HG03175 (cell line): ENCODE measurements around the gene C1orf159.
"Not testable (repeated sequence)": the region's sequence is repeated elsewhere in the genome, so short reads cannot be mapped to it uniquely, and the experiment has no call there.

Experiments
- ATAC-seq: cut with Tn5 transposase; IDR thresholded peaks from one replicate; pipeline ENCODE4 v1.9.1; 2021; ENCODE audit warnings: mild to moderate bottlenecking, moderate library complexity; ENCODE audit not compliant: unreplicated experiment

The C1orf159 gene

DNA sequence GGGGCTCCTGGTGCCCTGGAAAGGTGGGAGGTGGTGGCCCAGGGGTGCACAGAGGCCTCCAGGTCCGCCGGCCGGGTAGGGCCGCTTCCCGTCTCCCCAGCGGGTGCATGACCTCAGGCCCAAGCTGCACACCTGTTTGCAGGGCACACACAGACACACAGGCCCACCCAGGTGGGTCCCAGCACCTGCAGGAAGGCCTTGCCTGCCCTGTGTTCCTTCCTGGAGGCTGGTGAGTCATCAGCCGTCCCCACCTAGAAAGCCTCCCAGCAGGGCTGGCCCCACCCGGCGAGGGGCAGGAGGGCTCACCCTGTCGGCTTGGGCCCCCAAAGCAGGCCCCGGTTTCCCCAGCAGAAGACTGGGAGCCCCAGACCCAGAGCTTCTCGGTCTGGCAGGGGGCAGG, 34.2 kb upstream of the C1orf159 start:
- no peak for ATAC-seq

DNA sequence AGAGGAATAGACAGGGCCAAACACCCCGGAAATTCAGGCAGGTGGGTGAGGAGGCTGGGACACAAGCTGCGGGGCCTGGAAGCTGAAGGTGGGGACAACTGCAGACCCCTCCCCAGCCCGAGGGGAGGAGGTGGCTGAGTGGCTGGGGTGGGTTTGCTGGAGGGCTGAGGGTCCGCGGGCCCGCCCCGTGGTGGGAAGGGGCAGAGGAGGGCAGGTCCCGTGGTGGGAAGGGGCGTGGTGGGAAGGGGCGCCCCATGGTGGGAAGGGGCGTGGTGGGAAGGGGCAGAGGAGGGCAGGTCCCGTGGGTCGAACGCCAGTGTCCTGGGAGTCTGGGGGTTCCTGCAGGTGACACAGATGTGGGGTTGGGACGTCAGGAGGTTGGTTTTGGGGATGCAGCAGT, 33.5 kb upstream of the C1orf159 start:
- no peak for ATAC-seq

DNA sequence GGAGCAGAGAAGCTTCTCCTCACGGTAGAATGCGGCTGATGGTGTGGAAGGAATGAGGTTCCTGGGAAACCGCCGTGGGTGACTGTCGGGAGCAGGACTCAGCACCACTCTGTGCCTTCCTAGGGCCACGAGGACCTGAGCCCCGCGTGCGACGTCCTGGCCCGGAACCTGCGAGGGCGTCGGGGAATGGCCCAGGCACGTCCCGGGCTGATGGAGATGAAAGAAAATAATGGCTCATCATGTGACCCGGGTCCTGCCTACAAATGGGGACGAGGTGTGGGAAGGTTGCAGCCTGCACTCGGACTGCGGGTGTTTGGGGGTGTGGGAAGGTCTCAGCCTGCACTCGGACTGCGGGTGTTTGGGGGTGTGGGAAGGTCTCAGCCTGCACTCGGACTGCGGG, 32.7 kb upstream of the C1orf159 start:
- no peak for ATAC-seq

DNA sequence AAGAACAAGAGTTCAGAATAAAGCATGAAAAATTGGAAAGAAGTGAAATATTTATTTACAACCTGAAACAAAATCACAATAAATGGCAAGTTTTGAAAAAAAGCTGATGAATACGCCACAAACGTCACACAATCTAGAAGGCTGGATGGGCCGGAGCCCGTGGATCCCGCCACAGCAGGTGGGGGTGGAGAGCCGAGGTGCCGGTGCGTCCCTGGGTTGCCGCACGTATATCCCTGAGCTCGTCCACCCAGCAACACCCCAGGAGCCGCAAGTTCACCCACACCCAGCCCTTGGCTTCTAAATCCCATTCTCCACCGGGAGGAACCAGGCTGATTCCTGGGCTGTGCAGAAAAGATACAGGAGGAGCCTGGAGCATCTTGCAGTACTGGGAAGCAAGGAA, 32.2 kb upstream of the C1orf159 start:
- ATAC-seq: no peak

DNA sequence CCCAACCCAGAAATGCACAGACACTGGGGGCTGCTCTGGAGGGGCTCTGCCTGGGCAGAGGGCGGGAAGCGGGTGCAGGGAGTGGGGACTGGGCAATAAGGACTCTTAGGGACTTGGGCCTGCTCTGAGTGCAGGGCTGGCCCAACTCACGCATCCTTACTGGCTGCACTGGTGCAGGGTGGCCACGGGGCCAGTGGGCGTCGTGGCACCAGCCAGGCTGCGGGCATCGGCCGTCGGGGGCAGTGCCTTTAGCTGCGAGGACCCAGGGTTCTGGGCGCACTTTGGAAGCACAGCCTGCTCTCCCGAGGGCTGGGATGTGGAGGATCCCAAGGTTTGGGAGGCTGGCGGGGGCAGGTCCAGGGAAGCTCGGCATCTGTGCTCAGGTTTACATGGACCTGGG, 30.7 kb upstream of the C1orf159 start:
- ATAC-seq: no peak

DNA sequence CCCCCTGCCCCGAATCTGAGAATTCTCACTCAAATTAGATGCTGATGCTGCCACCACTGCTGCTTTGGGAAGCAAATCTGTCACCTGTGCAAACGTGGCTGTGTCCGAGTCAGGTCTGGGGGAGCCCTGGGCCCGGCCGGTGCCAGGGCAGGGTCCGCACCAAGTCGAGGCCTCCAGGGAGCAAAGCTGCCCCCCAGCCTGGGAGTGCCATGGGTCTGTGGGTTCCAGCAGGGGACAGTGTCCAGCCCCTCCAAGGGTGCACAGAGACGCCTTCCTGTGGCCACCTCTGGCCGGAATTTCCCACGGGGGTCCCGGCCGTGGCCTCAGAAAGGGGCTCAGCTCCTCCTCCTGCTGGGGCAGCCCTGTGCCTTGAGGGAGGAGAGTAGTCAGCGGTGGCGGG, 30.1 kb upstream of the C1orf159 start:
- ATAC-seq: no peak

DNA sequence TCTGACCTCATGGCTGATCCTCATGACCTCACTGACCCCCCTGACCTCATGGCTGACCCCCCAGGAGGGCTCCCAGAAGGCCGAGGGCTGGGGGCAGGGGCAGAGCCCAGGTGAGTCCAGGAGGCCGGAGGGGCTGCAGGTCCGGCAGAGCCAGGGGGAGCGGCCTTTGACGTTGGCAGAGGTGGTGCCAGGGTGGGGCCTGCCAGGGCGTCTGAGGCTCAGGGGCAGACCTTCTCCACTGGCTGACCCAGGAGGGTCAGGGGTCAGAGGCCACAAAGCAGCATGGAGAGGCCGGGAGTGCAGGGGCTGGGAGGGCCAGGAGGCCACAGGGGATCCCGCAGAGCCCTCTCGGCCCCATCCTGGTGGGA, 29.6 kb upstream of the C1orf159 start:
- ATAC-seq: no peak

DNA sequence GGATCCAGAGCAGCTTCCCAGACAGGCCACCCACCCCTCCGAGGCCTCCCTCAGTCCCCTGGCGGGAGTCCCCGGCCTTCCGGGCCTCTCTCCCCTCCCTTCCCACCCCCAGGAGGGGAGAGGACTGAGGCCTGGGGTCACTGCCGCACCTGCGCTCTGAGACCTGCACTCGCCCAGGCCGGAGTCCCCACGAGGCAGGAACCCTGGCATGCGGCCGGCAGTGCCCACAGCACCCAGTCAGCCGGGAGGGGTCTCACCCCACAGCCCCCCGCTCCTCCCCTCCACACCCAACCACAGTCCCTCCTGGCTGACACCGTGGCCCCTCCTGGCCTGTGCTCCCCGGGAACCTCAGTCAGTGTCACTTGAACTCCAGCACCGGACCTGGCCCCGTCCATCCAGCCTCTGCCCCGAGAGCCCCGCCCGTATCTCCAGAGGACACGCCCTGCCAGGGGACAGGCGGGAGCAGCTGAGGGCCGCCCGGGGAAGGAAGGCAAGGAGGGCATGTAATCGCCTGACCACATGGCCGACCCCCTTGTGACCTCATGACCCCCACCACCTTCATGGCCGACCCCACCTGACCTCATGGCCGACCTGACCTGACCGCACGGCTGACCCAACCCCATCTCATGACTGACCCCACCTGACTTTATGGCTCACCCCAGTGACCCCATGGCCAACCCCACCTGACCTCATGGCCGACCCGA, 29.1 kb upstream of the C1orf159 start:
- no peak for ATAC-seq

DNA sequence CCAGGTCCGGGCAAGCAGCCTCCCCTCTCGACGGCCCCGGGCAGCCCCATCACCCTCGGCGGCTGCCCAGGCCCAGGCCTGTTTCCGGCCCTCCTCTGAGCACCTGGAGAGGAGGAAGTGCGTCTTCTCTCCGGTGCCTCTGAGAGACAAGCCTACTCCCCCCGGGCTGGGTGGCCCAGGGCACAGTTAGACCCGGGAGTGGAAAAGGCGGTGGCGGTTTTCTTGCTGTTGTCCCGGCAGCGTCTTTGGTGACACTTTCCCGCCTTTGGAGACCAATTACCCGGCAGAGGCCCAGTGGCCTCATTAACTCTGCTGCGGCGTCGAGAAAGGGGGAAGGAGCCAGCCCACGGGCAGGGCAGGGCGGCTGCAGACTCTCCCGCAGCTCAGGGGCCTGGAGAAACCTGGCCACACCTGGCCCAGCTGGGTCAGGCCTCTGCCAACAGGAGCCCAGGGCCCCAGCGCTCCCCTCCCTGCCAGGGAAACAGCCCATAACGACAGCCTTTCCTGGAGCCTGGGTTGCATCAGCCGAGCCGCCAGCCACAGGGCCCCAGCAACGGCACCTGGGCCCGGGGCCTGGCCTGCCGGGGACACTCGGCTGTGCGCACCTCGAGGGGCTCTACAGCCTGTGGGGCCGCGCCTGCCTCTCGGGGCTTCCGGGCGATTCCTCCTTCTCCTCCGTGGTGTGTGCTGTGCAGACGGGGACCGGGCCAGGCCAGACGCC, 28.4 kb upstream of the C1orf159 start:
- peak; percentile 64 for ATAC-seq

DNA sequence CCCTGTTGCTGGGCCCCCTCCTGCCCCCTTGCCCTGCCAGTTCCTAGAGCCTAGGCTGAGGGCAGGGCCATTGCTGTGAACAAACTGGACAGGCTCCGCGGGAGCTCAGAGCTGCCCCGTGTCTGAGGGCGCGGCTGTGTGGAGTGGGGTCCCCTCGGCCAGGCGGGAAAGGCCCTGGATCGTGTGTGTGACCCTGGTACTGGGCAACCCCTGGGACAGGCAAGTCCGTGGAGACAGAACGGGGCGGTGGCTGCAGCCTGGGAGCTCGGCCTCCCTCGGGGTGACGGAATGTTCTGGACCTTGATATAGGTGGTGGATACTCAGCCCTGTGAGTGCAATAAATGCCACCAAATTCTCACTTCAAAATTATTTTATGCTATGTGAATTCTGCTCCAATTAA, 27.7 kb upstream of the C1orf159 start:
- no peak for ATAC-seq

DNA sequence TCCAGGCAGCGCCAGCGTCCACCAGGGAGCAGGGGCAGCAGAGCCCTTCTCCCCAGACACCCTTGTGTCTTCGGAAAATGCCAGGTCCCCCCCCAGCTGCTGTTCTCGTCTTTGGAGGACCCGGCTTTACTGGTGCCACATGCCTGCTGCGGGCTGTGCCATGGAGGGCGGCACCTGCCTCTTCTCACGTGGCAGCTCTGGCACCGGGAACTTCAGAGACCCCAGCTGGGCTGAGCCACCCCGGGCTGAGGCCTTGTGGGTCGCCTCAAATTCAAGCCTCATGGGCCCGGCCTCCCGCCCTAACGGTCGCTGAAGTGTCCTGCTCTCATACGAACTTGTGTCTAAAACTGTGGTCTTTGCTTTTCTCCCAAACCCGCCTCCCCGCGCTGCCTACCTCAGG, 27.0 kb upstream of the C1orf159 start:
- ATAC-seq: no peak

DNA sequence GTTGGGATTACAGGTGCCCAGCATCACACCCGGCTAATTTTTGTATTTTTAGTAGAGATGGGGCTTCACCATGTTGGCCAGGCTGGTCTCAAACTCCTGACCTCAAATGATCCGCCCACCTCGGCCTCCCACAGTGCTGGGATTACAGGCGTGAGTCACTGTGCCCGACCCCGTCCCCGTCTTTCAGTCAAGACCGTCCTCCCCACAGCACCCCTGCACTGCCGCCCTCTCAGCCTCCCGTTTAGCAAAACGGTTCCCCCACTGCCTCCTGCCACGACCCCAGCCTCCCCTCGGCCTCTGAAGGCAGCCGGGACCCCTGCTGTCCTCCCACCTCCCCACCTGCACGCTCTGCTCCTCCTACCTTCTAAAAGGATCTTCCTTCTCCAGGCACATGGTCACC, 26.5 kb upstream of the C1orf159 start:
- not testable (repeated sequence) for ATAC-seq

DNA sequence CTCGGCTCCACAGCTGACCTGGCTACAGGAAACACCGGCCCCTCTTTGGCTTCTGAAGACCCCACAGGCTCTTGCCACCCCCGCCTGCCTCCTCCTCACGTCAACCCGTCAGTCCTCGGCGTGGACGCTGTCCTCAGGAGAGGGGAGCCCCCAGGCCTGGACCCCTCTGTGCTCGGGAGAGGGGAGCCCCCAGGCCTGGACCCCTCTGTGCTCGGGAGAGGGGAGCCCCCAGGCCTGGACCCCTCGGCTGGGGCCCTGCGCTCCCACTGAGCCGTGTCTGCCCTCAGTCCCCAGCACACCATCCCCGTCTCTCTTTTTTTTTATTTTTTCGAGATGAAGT, 26.0 kb upstream of the C1orf159 start:
- no peak for ATAC-seq

DNA sequence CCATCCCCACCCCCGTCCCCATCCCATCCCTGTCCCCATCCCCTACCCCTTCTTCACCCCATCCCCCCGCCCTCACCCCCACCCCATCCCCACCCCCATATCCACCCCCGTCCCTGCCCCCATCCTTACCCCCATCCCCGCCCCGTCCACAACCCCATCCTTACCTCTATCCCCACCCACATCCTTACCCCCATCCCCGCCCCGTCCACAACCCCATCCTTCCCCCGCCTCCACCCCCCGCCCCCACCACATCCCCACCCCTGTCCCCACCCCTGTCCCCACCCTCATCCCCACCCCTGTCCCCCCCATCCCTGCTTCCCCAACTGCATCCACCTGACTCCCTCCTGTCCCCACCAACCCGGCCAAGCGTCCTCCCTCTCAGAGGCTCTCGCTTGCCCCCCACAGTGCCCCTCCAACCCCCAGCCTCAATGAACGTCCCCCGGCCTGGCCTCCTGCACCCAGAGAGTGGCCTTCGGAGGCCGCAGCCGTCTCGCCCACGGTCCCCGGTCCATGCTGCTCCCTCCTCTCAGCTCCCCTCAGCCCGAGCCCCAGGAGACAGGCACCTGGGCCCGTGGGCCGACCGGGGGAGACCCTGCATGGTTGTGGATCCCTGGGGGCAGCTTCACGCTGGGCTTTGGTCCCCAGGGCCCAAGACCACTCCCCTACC, 25.5 kb upstream of the C1orf159 start:
- ATAC-seq: no peak

DNA sequence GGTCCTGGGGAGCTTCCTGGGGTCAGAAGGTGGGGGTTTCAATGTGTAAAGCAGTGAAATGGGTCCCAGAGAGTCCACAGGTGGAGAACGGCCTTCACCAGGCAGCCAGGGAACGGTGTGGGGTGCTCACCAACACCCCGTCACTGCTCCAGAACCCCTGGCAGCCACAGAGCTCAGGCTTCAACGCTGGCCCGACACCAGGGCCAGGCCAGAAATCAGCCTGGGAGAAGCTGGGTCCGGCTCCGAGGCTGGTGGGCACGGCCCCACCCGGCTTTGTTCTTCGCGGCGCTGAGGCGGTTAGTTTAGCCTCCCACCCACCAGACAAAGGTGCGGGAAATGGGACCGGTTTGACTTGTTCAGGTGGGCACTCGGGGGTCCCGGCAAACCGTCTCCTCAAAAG, 24.8 kb upstream of the C1orf159 start:
- ATAC-seq: no peak

DNA sequence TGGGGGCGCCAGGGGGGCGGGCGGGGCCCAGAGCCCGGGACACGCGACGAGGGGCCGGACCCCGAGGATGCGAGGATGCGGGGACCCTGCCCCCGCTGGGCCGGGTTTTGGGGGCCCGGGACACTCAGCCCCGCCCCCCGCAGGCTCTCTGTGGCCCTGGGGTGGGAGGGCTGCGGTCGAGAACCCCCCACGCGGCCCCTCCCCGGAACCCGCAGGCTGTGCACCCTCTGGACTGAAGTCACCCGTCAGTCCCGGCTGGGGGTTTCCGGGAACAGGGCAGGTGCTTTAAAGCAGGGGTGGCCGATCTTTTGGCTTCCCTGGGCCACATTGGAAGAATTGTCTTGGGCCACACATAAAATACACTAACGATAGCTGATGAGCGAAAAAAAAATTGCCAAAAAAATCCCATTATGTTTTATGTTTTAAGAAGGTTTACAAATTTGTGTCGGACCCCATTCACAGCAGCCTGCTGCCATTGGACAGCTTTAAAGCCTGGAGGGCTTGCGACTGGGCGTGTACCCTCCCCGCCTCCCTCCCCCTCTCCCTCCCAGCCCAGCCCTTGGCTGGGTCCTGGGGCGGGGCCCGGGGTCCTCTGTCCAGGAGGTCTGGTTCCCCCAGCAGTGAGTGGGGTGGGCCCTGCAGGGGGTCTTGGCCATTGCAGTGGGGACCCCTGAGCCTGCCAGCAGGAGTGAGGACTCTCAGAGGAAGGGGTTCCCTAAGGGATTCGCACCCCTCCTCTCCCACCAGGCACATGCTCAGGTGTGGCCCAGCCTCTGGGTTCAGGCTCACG, 21.6 kb upstream of the C1orf159 start:
- peak; percentile 45 for ATAC-seq

DNA sequence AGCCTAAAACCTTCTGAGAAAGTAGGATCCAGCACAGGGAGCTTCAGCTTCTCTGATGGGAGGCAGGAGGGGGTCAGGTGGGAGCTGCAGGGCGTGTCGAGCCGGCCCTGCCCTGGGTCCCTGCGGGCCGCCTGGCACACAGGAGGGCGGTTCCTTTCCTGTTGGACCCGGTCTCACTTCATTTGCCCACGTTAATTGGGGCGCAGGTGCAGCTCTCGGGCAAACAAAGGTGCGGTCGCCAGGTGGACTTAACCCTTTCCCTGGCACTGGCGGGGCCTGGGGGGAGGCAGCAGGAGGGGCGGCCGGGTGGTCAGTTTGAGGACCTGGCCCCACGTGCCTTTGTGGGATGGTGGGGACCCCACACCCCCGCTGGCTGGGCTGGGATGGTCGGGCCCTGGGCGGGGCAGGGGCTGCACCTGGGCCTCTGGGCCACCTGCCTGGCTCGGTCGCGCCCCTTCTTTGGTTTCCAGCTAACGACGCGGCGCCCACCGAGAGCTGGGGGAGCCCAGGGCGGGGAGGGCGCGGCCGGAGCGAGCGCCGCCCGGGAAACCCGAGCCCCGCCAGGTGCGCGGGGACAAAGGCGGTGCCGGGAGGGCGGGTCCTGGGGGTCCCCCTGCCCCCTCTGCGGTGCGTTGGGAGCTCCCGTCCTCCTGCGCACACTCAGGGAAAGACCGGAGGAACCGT, 20.8 kb upstream of the C1orf159 start:
- ATAC-seq: peak; percentile 18

DNA sequence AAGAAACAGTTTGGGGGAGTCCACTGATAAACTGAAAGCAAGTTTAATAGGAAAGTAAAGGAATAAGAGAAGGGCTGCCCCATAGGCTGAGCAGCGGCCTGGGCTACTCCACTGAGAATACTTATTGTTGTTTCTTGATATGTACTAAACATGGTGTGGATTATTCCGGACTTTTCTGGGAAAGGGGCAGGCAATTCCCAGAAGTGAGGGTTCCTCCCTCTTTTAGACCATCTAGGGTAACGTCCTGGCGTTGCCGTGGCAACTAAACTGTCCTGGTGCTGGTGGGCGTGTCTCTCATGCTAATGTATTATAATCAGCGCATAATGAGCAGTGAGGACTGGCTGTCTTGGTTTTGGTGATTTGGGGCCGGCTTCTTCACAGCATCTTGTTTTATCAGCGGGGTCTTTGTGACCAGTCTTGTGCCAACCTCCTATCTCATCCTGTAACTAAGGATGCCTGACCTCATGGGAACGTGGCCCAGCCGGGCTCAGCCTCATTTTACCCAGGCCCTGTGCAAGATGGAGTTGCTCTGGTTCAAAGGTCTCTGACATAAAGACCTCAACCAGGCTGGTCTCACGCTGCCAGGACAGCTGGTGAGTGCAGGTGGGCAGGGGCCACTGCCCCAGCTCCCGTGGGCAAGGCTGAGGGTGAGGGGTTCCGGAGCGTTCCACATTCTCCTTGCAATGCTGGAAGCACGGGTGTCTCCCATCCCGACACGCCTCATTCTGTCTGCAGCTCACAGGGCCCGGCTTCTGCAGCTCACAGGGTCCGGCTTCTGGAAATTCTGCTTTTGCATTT, 19.6 kb upstream of the C1orf159 start:
- no peak for ATAC-seq

DNA sequence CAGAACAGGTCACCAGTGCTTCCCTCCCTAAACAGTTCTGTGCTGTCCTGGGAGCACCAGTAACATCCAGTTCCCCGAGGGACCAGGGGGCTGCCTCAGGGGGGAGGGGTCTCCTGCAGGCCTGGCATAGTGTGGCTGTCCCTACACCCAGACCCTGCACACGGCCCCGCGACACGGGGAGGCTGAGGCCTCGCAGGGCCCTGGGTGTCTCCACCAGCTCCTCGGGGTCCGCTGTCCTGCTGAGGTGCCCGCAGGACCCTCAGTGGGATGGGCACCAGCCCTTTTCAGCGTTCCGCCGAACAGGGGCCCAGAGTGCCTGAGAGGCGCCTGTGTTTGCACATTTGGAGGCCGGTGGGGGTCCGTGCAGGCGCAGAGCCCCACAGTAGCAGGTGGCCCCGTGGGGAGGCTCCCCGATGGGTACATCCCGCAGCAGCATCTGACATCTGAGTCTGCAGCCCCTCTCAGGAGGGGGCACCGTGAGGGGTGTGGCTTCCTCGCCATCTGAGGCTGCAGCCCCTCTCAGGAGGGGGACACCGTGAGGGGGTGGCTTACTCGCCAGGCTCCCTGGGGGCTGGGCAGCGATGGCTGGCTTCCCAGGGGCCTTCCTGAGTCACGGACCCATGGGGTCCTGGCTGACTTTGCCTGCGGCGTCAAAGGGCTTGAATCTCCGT, 18.5 kb upstream of the C1orf159 start:
- no peak for ATAC-seq
